Testis (tissue), 3 donors: ENCODE data around the gene TMEM135. TPM values are rescaled to one million over a fixed set of nuclear protein-coding genes. Genes with fewer than 3 reads are reported as not detected.

Source experiments
- DNase-seq: peaks from one replicate; pipeline ENCODE4 v3.0.0-alpha.2; 2019
- H3K27ac ChIP-seq, 2 donors: fragments of 200-600 bp; sonication (generic); one replicate each; pipeline ENCODE4 v1.5.1; 2019
- H3K27me3 ChIP-seq: fragments of 200-600 bp; sonication (generic); one replicate; pipeline ENCODE4 v1.5.1; 2019
- H3K36me3 ChIP-seq: fragments of 200-600 bp; sonication (generic); one replicate; pipeline ENCODE4 v1.5.1; 2017; ENCODE audit warnings: low read depth; ENCODE audit errors: missing control alignments
- H3K4me1 ChIP-seq: fragments of 200-600 bp; sonication (generic); one replicate; pipeline ENCODE4 v1.5.1; 2019
- H3K4me3 ChIP-seq, 2 donors: fragments of 200-600 bp; sonication (generic); one replicate each; pipeline ENCODE4 v1.5.1; 2017 to 2019
- H3K9me3 ChIP-seq: fragments of 200-600 bp; sonication (generic); one replicate; pipeline ENCODE4 v1.5.1; 2017
- POLR2A ChIP-seq: fragments of 450-650 bp; IDR thresholded peaks from one replicate; pipeline ENCODE4 v1.6.1; 2017; ENCODE audit warnings: antibody characterized with exemption, mild to moderate bottlenecking, moderate library complexity
- WGBS, 2 donors: methylation state at CpG; one replicate each; pipeline ENCODE4 v1.1.5; 2018; 5-methylcytosine and 5-hydroxymethylcytosine counted together
- intact Hi-C: fragments of 100-400 bp; cut with DNase I; formaldehyde crosslinking; loops from one replicate; pipeline ENCODE4 v1.15.1; 2023; ENCODE audit warnings: low total_unique reads
- polyA plus RNA-seq: library from polyadenylated mRNA; stranded (reverse); fragments of 350-450 nt; fragmentation: Illumina TruSeq; extraction: RNeasy Lipid Tissue Mini Kit (QIAGEN cat#74804); gene quantifications from one replicate; pipeline ENCODE4 v1.2.3, GENCODE V29; 2014; ENCODE audit warnings: low read depth, low replicate concordance; ENCODE audit not compliant: insufficient read depth
- total RNA-seq, 2 donors: library from RNA; depleted of rRNA; stranded (reverse); fragments of >200 nt; gene quantifications; one replicate each; pipeline ENCODE4 v1.2.3, GENCODE V29; 2016
- TF ChIP-seq, protein P1 (sequence below), 3 experiments: fragments of 450-650 bp in 2 of 3; fragments of 200-600 bp in 1 of 3; sonication (generic) in 1 of 3; IDR thresholded peaks; one replicate each; pipeline ENCODE4 v1.5.1; 2016 to 2019; ENCODE audit warnings: antibody characterized with exemption in 3 of 3, mild to moderate bottlenecking in 2 of 3, moderate library complexity in 1 of 3

TMEM135 gene
- total and polyA plus RNA-seq, 3 donors from 2014 or later, result 21.3 to 59.0 (median 42.1) TPM

DNA sequence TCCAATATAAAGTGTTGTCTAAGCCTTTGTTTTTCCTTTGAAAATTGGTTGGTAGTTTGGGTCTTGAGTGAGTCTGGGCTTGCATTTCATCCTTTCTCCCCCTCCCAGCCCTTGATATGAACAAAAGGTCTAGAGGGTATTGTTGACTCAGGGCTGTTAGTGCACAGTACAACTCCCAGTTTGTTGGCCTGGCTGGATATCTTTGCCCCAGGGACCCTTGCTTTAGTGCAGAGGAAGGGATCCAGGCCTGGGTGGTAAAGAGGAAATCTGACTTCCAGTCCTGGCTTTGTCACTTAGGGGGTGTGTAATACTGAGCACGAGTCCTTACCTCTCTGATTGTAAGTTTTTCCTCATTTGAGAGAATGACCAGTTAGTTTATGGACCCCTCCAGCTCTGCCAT is 330.4 kb downstream of the TMEM135 start:
- Histone ChIP-seq H3K9me3 (no peaks in the 10 kb centered on the region), H3K36me3 (no peaks in the 10 kb centered on the region), H3K27ac (no peak overlapping the region), H3K27me3 (no peaks in the 10 kb centered on the region), H3K4me1 (no peaks in the 10 kb centered on the region), H3K4me3 (no peak overlapping the region)
- intact Hi-C loops, result no loop called here
- 52 to 67% methylated on average over 1 of the region's 1 CpG for WGBS, 2 donors
- DNase-seq, result no peak
- TF ChIP-seq, protein P1, sequence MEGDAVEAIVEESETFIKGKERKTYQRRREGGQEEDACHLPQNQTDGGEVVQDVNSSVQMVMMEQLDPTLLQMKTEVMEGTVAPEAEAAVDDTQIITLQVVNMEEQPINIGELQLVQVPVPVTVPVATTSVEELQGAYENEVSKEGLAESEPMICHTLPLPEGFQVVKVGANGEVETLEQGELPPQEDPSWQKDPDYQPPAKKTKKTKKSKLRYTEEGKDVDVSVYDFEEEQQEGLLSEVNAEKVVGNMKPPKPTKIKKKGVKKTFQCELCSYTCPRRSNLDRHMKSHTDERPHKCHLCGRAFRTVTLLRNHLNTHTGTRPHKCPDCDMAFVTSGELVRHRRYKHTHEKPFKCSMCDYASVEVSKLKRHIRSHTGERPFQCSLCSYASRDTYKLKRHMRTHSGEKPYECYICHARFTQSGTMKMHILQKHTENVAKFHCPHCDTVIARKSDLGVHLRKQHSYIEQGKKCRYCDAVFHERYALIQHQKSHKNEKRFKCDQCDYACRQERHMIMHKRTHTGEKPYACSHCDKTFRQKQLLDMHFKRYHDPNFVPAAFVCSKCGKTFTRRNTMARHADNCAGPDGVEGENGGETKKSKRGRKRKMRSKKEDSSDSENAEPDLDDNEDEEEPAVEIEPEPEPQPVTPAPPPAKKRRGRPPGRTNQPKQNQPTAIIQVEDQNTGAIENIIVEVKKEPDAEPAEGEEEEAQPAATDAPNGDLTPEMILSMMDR (IDR thresholded peaks at IDR 0.05), result no peak
- TF ChIP-seq POLR2A, result no peak

GRCh38 chr11:87368858-87369480 is 331.2 kb downstream of the TMEM135 start:
- no peaks in the 10 kb centered on the region for H3K4me1 ChIP-seq
- 61 to 69% methylated on average over 5 of the region's 5 CpGs for WGBS, 2 donors
- DNase-seq, result no peak

DNA sequence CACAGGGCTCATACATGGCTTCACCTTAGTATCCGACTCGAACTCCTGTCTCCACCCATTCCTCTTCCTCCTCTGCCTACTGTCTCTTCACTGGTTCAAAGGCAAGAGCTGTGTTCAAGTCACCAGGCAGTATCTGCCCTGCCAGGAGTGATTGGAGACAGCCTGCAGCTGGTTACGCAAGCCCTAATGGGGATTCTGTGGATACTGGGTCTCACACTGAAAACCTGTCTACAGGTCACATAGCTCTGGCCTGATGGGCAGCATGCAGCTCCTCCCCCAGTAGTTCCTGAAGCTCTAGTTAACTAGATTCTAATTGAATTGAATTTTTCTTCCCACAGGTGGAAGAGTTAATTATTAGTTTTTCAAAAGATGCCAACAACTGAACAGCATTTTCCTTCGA is 332.2 kb downstream of the TMEM135 start:
- no peaks in the 10 kb centered on the region for H3K9me3 ChIP-seq
- H3K27ac ChIP-seq, result no peak overlapping the region
- TF ChIP-seq POLR2A, result no peak
- TF ChIP-seq, protein P1 (IDR thresholded peaks at IDR 0.05), result no peak
- DNase-seq, result no peak
- WGBS, 2 donors, result 87 to 97% methylated on average over 3 to 4 of the region's 4 CpGs
- no peaks in the 10 kb centered on the region for H3K27me3 ChIP-seq
- no peaks in the 10 kb centered on the region for H3K4me1 ChIP-seq
- intact Hi-C loops, result no loop called here
- H3K36me3 ChIP-seq, result no peaks in the 10 kb centered on the region
- H3K4me3 ChIP-seq, result no peak overlapping the region

More at GRCh38 chr11:87368858-87369480, 331.2 kb downstream of the TMEM135 start:
- intact Hi-C loops, result no loop called here
- no peaks in the 10 kb centered on the region for H3K36me3 ChIP-seq
- no peak overlapping the region for H3K4me3 ChIP-seq
- no peaks in the 10 kb centered on the region for H3K9me3 ChIP-seq
- H3K27ac ChIP-seq, result no peak overlapping the region
- TF ChIP-seq, protein P1 (IDR thresholded peaks at IDR 0.05), result no peak
- no peak for TF ChIP-seq POLR2A
- no peaks in the 10 kb centered on the region for H3K27me3 ChIP-seq

DNA sequence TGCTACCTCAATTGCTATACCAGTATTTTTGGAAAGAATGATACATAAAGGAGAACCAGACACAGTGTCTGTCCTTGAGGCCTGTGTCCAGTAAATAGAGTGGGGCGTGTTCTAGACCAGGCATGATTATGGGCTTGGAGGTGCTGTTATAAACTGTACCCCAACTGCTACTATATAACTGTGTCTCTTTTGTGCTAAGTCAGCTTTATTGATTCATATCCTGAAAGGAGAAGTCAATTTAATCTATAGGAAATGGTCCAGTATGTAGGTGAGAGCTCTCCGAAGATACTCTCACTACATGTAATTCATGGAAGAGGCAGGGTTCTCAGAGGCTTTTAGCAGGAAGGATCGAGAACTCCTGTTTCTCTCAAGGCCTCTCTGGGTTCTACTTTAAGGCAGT is 334.3 kb downstream of the TMEM135 start:
- WGBS, 2 donors, result 82 to 96% methylated on average over 3 of the region's 3 CpGs
- TF ChIP-seq POLR2A, result no peak
- TF ChIP-seq, protein P1 (IDR thresholded peaks at IDR 0.05), result no peak
- H3K9me3 ChIP-seq, result no peaks in the 10 kb centered on the region
- H3K4me1 ChIP-seq, result no peaks in the 10 kb centered on the region
- intact Hi-C loops, result no loop called here
- no peak for DNase-seq
- H3K27ac ChIP-seq, result no peak overlapping the region
- H3K27me3 ChIP-seq, result no peaks in the 10 kb centered on the region
- H3K36me3 ChIP-seq, result no peaks in the 10 kb centered on the region
- no peak overlapping the region for H3K4me3 ChIP-seq

Other genes starting within 250 kb of the TMEM135 start
- 100 to 1,000 TPM in 1 of 2 donors, 10 to 100 TPM in 1; 51.0 to 117 TPM for gene PRSS23, start 237.4 kb upstream of the TMEM135 start, total RNA-seq
- gene PRSS23, start 237.4 kb upstream of the TMEM135 start, polyA plus RNA-seq, result 98.9 TPM
- gene FZD4, start 82.5 kb upstream of the TMEM135 start, total RNA-seq, result 10 to 100 TPM; 31.2 to 31.9 TPM
- 14.8 TPM for gene FZD4, start 82.5 kb upstream of the TMEM135 start, polyA plus RNA-seq